HFF-Myc (cell line): ENCODE data around the gene MEF2D.

Experiments
- DNase-seq: peaks from one replicate; pipeline ENCODE4 v3.0.0-alpha.2; 2011; ENCODE audit warnings: low read depth; ENCODE audit errors: extremely low read depth
- H3K4me3 ChIP-seq: replicated peaks from 2 replicates; pipeline ENCODE4 v1.5.1; 2011; ENCODE audit warnings: low read depth, mild to moderate bottlenecking, control low read depth, low read length
- TF ChIP-seq, protein P1 (sequence below): IDR thresholded peaks from 2 replicates; pipeline ENCODE4 v1.5.1; 2012; ENCODE audit warnings: mild to moderate bottlenecking, low read depth, low read length, control low read depth; ENCODE audit errors: missing control alignments

Gene MEF2D

DNA sequence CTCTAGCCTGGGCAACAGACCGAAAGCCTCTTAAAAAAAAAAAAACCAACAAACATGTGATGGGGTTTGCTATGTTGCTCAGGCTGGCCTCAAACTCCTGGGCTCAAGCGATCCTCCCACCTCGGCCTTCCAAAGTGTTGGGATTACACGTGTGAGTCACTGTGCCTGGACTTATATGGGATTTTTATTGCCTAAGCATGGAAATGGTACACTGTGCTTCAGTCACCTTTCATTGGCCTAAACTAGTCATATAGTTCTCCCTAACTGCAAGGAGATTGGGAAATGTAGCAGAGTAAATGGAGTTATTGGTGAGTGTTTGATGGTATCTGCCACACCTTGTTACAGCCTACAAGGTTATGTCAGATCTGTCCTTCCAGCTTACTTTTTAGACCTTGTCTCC lies 17.2 kb upstream of the MEF2D start:
- TF ChIP-seq, protein P1, sequence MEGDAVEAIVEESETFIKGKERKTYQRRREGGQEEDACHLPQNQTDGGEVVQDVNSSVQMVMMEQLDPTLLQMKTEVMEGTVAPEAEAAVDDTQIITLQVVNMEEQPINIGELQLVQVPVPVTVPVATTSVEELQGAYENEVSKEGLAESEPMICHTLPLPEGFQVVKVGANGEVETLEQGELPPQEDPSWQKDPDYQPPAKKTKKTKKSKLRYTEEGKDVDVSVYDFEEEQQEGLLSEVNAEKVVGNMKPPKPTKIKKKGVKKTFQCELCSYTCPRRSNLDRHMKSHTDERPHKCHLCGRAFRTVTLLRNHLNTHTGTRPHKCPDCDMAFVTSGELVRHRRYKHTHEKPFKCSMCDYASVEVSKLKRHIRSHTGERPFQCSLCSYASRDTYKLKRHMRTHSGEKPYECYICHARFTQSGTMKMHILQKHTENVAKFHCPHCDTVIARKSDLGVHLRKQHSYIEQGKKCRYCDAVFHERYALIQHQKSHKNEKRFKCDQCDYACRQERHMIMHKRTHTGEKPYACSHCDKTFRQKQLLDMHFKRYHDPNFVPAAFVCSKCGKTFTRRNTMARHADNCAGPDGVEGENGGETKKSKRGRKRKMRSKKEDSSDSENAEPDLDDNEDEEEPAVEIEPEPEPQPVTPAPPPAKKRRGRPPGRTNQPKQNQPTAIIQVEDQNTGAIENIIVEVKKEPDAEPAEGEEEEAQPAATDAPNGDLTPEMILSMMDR, result no peak
- no peak overlapping the region for H3K4me3 ChIP-seq
- no peak for DNase-seq

GRCh38 chr1:156516821-156517220 lies 16.2 kb upstream of the MEF2D start:
- TF ChIP-seq, protein P1, result no peak
- no peak overlapping the region for H3K4me3 ChIP-seq
- no peak for DNase-seq

DNA sequence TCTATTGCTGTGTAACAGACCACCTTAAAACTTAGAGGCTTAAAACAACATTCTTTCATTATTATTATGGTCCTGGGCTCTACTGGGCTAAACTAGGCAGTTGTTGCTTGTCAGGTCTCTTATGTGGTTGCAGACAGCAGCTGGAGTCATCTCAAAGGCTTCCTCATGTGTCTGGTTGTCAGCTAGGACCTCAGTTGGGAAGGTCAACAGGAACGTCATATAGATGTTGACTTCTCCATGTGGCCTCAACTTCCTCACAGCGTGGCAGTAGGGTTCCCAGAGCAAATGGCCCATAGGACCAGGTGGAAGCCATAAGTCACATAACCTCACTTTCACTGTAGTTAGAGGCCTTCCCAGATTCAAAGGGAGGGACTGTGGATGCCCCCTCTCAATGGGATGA lies 15.4 kb upstream of the MEF2D start:
- TF ChIP-seq, protein P1, result no peak
- H3K4me3 ChIP-seq, result no peak overlapping the region
- no peak for DNase-seq

DNA sequence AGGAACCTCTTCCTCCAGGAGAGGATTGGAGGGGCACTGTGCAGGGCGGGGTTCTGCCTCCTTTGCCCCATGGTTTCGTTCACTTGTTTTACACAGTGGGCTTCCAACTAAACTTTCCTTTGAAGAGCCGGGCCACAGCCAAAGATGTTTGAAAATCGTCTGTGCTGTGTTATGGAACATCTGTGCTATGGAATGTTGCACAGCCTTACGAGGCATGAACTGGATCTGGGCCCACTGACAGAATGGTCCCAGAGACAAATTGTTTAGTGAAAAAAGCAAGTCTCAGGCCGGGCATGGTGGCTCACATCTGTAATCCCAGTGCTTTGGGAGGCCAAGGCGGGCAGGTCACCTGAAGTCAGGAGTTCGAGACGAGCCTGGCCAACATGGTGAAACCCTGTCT lies 12.6 kb upstream of the MEF2D start:
- TF ChIP-seq, protein P1, result no peak
- no peak overlapping the region for H3K4me3 ChIP-seq
- no peak for DNase-seq

GRCh38 chr1:156511644-156512043 lies 11.1 kb upstream of the MEF2D start:
- no peak overlapping the region for H3K4me3 ChIP-seq
- no peak for DNase-seq
- TF ChIP-seq, protein P1, result no peak

GRCh38 chr1:156510709-156511108 lies 10.1 kb upstream of the MEF2D start:
- DNase-seq, result no peak
- no peak overlapping the region for H3K4me3 ChIP-seq
- TF ChIP-seq, protein P1, result no peak

DNA sequence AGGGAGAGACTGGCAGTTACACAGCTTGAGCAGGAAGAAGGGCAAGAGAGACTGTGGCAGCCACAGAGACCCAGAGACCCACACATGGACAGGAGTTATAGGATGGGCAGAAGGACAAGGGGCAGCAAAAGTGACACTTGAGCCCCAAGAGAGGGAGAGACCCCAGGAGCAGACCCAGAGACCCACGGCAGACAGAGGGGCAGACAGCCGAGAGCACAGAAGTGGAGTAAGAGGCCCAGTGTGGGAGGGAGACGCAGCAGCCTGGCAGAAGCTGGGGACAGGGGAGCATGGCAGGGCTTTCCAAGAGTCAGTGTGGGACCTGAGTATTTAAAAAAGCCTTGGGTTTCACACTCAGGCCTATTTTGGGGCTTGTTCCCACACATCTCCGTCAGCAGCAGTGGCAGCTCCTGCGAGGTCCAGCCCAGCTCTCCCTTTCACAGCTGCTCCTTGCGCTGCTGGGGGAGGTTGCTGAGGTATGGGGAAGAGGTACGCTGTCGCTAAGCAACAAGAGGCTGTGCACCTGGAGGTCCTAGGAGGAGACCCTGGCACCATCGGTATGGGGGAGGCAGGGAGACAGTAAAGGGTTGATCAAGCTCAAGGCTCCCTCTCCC lies 9.0 kb upstream of the MEF2D start:
- no peak for DNase-seq
- no peak overlapping the region for H3K4me3 ChIP-seq
- TF ChIP-seq, protein P1, result no peak
